Measurements from ENCODE around the gene JMJD4.

Gene JMJD4

DNA sequence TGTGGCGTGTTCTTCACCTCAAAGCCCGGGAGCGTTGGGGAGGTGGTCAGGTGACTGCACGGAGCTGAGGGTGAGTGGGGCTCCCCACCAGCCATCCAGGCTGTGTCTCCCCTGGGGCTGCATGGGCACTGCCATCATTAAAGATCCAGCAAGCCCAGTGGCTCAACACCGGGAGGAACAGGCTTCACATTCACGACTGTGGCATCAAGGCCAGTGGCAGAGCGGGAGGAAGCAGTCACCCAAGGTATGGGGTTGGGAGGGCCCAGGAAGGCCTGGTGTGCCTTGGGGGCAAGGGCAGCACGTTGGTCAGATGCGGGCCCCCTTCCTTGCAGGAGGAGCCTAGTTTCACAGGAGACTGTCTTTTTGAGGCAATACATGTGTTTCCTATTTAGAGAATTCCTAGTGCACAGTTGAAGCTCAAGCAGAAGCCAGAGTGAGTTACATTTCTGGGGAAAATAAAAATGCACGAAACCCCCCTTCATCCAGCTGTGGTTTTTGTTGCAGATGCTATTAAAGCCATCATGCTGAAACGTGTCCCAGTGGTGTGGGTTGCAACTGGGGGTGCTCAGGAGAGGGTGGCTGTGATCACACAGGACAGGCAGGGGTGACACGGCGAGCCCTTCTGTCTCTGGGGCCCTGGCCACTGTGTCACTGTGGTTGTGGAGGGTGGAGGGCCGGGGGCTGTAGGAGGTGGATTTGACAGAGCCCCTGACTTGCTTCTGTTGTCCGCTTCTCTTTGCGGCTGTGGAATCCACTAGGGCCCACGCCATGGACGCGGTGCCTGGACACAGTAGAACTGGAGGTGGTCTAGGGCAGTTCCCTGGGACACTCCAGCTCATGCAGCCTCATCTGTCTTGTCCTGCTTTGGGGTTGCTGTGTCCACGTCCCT lies 34.2 kb upstream of the JMJD4 start:
- no peak for DNase-seq (ENCODE audit: insufficient read length, low spot score)
- no peak for FAIRE-seq
- TF ChIP-seq POLR2A (IDR thresholded peaks at IDR 0.05; ENCODE audit: low read depth, low read length) (no peak), TAF1 (IDR thresholded peaks at IDR 0.05; ENCODE audit: low read depth, low read length) (no peak), POLR2AphosphoS5 (IDR thresholded peaks at IDR 0.05; ENCODE audit: low read depth, low read length) (no peak), PAX5 (IDR thresholded peaks at IDR 0.05; ENCODE audit: insufficient read depth, low read length, severe bottlenecking) (no peak), POU2F2 (IDR thresholded peaks at IDR 0.05; ENCODE audit: low read depth, low read length) (no peak), SPI1 (IDR thresholded peaks at IDR 0.05; ENCODE audit: low read depth, low read length) (no peak)

DNA sequence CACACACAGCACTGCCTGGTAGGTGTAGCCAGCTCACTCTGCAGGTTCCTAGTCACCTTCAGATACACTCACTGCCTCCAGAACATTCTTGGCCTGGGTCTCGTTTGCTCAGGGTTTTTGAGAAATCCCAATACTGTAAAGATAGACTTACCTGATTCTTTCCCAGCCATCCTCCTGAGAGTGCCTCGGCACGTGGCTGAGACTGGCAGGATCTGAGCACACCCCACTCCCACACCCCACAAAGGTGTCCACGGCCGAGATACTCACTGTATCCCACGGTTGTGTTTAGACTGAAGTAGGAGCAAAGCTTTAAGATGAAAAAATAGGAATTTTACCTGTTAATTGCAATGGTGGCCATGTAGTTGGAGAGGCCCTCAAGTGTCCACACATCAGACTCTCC lies 33.5 kb upstream of the JMJD4 start:
- no peak for TF ChIP-seq POLR2AphosphoS5 (IDR thresholded peaks at IDR 0.05; ENCODE audit: low read depth, low read length)
- TF ChIP-seq PAX5 (IDR thresholded peaks at IDR 0.05; ENCODE audit: insufficient read depth, low read length, severe bottlenecking), result no peak
- no peak for TF ChIP-seq TAF1 (IDR thresholded peaks at IDR 0.05; ENCODE audit: low read depth, low read length)
- no peak for TF ChIP-seq SPI1 (IDR thresholded peaks at IDR 0.05; ENCODE audit: low read depth, low read length)
- no peak for TF ChIP-seq POLR2A (IDR thresholded peaks at IDR 0.05; ENCODE audit: low read depth, low read length)
- TF ChIP-seq POU2F2 (IDR thresholded peaks at IDR 0.05; ENCODE audit: low read depth, low read length), result no peak
- no peak for DNase-seq (ENCODE audit: insufficient read length, low spot score)
- no peak for FAIRE-seq

DNA sequence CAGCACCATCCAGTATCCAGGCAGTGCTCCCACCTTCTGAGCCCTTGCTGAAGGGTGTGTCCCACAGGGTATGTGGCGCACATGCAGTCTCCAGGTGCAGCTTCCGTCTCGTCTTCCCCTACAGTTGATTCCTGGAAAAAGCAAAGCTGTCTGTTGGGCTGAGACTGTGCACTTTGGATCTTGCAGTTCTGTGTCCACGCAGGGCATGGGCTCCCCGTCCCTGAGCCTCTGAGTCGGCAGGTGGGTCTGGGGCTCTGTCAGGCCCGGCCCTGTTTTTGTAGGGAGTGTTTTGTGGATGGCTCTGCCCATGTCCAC lies 33.0 kb upstream of the JMJD4 start:
- TF ChIP-seq SPI1 (IDR thresholded peaks at IDR 0.05; ENCODE audit: low read depth, low read length) (no peak), TAF1 (IDR thresholded peaks at IDR 0.05; ENCODE audit: low read depth, low read length) (no peak), PAX5 (IDR thresholded peaks at IDR 0.05; ENCODE audit: insufficient read depth, low read length, severe bottlenecking) (no peak), POLR2A (IDR thresholded peaks at IDR 0.05; ENCODE audit: low read depth, low read length) (no peak), POU2F2 (IDR thresholded peaks at IDR 0.05; ENCODE audit: low read depth, low read length) (no peak), POLR2AphosphoS5 (IDR thresholded peaks at IDR 0.05; ENCODE audit: low read depth, low read length) (no peak)
- DNase-seq (ENCODE audit: insufficient read length, low spot score), result no peak
- no peak for FAIRE-seq

DNA sequence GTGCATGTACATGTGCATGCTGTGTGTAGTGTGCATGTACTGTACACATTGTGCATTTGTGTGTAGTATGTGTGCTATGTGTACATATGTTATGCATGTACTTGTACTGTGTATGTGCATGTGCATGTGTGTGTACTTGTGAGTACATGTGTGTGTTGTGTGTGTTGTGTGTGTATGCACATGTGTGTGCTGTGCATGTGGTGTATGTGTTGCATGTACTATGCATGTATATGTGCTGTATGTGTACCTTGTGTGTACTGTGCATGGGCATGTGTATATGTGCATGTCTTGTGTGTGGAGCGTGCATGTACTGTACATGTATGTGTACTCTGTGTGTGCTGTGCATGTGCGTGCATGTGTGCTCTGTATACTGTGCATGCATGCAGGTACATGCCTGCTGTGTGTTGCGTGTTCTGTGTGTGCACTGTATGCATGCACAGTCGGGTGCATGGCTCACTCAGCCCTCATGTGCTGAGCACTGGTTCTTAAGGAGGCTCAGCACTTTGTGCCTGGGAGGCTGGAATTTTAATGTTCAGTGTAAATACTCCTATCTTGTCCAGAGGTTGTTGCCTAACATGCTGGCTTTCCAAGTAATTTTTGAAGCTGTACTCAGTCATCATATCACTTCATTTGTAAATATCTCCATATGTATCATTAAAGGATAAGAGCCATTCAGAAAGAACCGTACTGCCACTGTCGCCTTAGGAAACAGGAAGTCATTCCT lies 32.5 kb upstream of the JMJD4 start:
- no peak for DNase-seq (ENCODE audit: insufficient read length, low spot score)
- TF ChIP-seq POLR2A (IDR thresholded peaks at IDR 0.05; ENCODE audit: low read depth, low read length) (no peak), SPI1 (IDR thresholded peaks at IDR 0.05; ENCODE audit: low read depth, low read length) (no peak), POLR2AphosphoS5 (IDR thresholded peaks at IDR 0.05; ENCODE audit: low read depth, low read length) (no peak), TAF1 (IDR thresholded peaks at IDR 0.05; ENCODE audit: low read depth, low read length) (no peak), POU2F2 (IDR thresholded peaks at IDR 0.05; ENCODE audit: low read depth, low read length) (no peak), PAX5 (IDR thresholded peaks at IDR 0.05; ENCODE audit: insufficient read depth, low read length, severe bottlenecking) (no peak)
- FAIRE-seq, result peak; percentile 81

DNA sequence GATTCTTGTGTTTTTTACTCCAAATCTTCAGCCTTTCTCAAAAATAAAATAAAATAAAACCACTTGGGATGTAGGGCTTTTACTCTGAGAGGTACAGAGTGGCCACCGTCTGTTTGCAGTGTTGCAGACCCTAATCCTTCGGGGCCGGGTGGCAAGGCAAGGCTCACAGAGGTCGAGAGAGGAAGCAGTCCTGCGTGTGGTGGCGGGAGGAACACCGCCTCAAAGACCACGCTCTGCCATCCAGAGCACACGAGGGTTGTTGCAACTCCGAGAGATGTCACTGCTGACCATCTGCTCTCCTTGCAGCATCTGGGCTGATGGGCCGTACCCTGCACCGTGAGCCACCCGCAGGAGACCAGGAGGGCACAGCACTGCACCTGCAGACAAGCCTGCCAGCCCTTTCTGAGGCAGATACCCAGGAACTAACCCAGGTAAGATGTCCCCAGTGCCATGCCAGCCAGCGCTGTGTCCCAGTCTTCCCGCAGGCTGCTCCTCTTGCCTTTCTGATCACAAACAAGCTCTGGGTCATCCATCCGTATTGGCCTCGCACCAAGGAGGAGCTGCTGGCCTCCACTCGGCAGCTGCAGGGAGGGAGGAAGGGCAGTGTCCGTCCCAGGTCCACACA lies 31.7 kb upstream of the JMJD4 start:
- FAIRE-seq (no peak), DNase-seq (ENCODE audit: insufficient read length, low spot score) (no peak)
- TF ChIP-seq POLR2AphosphoS5 (IDR thresholded peaks at IDR 0.05; ENCODE audit: low read depth, low read length), result no peak
- TF ChIP-seq POU2F2 (IDR thresholded peaks at IDR 0.05; ENCODE audit: low read depth, low read length), result no peak
- TF ChIP-seq SPI1 (IDR thresholded peaks at IDR 0.05; ENCODE audit: low read depth, low read length), result no peak
- TF ChIP-seq TAF1 (IDR thresholded peaks at IDR 0.05; ENCODE audit: low read depth, low read length), result no peak
- no peak for TF ChIP-seq PAX5 (IDR thresholded peaks at IDR 0.05; ENCODE audit: insufficient read depth, low read length, severe bottlenecking)
- no peak for TF ChIP-seq POLR2A (IDR thresholded peaks at IDR 0.05; ENCODE audit: low read depth, low read length)

DNA sequence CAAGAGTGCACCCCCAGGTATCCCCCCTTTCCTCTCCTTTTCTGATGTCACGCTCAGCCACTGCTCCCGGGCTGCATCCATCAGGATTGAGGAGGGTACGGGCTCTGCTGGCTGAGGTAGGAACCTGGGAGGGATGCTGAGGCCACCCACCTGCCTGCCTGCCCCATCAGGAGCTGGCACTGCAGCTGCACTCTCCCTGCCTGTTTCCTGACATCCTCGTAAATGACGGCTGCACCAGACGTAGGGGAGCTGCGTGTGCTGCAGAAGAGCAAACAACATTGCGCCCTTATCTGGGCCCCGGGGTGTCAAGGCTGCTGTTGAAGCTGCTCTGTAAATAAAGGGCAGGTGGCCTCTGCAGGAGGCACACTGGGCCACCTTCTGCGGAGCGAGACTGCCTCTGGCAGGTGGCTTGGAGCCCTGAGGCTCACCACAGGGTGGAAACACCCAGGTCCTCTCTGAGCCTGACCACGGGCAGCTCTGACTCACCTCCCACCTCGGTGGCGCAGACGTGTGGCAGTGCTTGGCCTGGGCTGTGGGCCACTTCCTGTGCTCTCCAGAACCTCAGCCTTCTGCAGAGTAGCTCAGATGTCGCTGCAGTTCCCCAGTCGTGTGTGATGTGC lies 31.0 kb upstream of the JMJD4 start:
- FAIRE-seq (peak; percentile 52), DNase-seq (ENCODE audit: insufficient read length, low spot score) (no peak)
- TF ChIP-seq POLR2A (IDR thresholded peaks at IDR 0.05; ENCODE audit: low read depth, low read length), result no peak
- no peak for TF ChIP-seq SPI1 (IDR thresholded peaks at IDR 0.05; ENCODE audit: low read depth, low read length)
- TF ChIP-seq TAF1 (IDR thresholded peaks at IDR 0.05; ENCODE audit: low read depth, low read length), result no peak

DNA sequence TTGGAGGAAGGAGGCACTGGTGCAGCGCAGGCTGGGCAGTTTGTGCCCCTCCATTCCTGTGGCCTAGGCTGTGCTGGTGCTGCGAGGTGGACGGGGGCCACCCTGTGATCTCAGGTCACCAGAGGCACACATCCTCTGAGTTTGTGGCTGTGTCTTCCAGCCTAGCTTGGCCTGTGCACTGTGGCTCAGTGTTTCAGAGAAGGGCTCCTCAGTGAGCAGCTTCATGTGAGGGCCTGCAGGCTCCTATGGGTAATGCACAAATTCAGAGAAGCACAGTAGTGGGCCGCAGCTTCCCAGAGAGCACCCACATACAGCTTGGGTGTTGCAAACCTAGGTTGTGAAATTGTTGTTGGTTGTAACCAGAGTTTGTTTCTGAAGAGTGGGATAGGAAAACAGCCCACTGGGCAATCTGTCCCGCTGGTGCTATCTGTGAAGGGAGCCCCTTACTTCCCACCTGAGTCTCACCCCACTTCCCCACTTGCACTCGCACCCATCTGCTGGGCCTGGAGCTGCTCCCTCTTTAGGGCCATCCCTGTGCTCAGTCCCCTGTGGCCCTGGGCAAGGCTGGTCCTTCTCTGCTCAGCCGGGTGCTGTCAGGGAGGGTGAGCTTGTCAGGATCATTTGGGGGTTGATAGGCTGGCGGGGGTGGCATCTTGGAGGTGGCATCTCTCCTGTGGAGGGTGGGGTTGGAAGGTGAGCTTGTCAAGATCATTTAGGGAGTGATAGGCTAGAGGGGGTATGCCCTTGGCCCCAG lies 30.3 kb upstream of the JMJD4 start:
- DNase-seq (ENCODE audit: insufficient read length, low spot score) (no peak), FAIRE-seq (no peak)
- TF ChIP-seq PAX5 (IDR thresholded peaks at IDR 0.05; ENCODE audit: insufficient read depth, low read length, severe bottlenecking), result no peak
- no peak for TF ChIP-seq POLR2A (IDR thresholded peaks at IDR 0.05; ENCODE audit: low read depth, low read length)
- no peak for TF ChIP-seq SPI1 (IDR thresholded peaks at IDR 0.05; ENCODE audit: low read depth, low read length)
- no peak for TF ChIP-seq TAF1 (IDR thresholded peaks at IDR 0.05; ENCODE audit: low read depth, low read length)
- TF ChIP-seq POU2F2 (IDR thresholded peaks at IDR 0.05; ENCODE audit: low read depth, low read length), result no peak
- no peak for TF ChIP-seq POLR2AphosphoS5 (IDR thresholded peaks at IDR 0.05; ENCODE audit: low read depth, low read length)

DNA sequence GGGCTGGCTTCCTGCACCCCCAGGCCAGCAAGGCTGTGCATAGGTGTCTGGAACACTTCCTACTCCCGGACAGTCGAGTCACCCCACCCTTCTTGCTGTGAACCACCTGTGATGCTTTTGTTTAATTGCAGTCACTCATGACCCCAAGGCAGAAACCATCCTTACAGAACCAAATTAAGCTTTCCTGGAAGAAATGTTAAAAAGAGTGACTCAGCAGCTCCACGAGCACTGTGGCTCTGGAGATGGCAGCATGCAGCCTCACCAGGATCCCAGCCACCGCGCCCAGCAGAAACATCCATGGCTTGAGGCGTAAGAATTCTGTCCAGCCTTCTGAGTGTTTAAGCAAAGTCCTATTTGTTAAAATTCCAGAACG lies 28.9 kb upstream of the JMJD4 start:
- no peak for DNase-seq (ENCODE audit: insufficient read length, low spot score)
- TF ChIP-seq POU2F2 (IDR thresholded peaks at IDR 0.05; ENCODE audit: low read depth, low read length), result no peak
- TF ChIP-seq SPI1 (IDR thresholded peaks at IDR 0.05; ENCODE audit: low read depth, low read length), result no peak
- TF ChIP-seq POLR2AphosphoS5 (IDR thresholded peaks at IDR 0.05; ENCODE audit: low read depth, low read length), result no peak
- no peak for TF ChIP-seq TAF1 (IDR thresholded peaks at IDR 0.05; ENCODE audit: low read depth, low read length)
- TF ChIP-seq PAX5 (IDR thresholded peaks at IDR 0.05; ENCODE audit: insufficient read depth, low read length, severe bottlenecking), result no peak
- no peak for TF ChIP-seq POLR2A (IDR thresholded peaks at IDR 0.05; ENCODE audit: low read depth, low read length)
- FAIRE-seq, result no peak
